Skeletal muscle tissue (tissue), 4 donors: Measurements from ENCODE around the gene RHOJ. TPM values are rescaled to one million over a fixed set of nuclear protein-coding genes. Genes with fewer than 3 reads are reported as not detected.

Experiments used
- H3K27ac ChIP-seq: one replicate; pipeline ENCODE4 v1.7.0; 2013; ENCODE audit warnings: mild to moderate bottlenecking, low read depth, low read length, inconsistent platforms
- H3K27me3 ChIP-seq, 3 donors: one replicate each; pipeline ENCODE4 v1.7.0; 2013; ENCODE audit warnings: low read length in 3 of 3; ENCODE audit not compliant: control insufficient read depth in 3 of 3, insufficient read depth in 3 of 3
- H3K36me3 ChIP-seq, 3 donors: one replicate each; pipeline ENCODE4 v1.7.0; 2013; ENCODE audit warnings: low read length in 3 of 3; ENCODE audit not compliant: control insufficient read depth in 3 of 3, insufficient read depth in 3 of 3
- H3K4me1 ChIP-seq, 3 donors: one replicate each; pipeline ENCODE4 v1.7.0; 2013; ENCODE audit warnings: low read length in 3 of 3, mild to moderate bottlenecking in 3 of 3; ENCODE audit not compliant: control insufficient read depth in 3 of 3, insufficient read depth in 3 of 3
- H3K4me3 ChIP-seq, 3 donors: one replicate each; pipeline ENCODE4 v1.7.0; 2013; ENCODE audit warnings: low read length in 3 of 3
- H3K9ac ChIP-seq, 3 donors: one replicate each; pipeline ENCODE4 v1.7.0; 2013; ENCODE audit warnings: low read length in 3 of 3, mild to moderate bottlenecking in 3 of 3, moderate library complexity in 2 of 3, low read depth in 1 of 3
- H3K9me3 ChIP-seq, 3 donors: one replicate each; pipeline ENCODE4 v1.7.0; 2013; ENCODE audit warnings: low read length in 3 of 3; ENCODE audit not compliant: control insufficient read depth in 3 of 3
- total RNA-seq: library from RNA; depleted of rRNA; stranded (reverse); fragments of >200 nt; gene quantifications from one replicate; pipeline ENCODE4 v1.2.3, GENCODE V29; 2014
- donor health status: Osteomylitis.

RHOJ gene
- total RNA-seq, 1 donor from 2014 or later: 7.3 TPM

GRCh38 chr14:63288853-63289252, 84.6 kb downstream of the RHOJ start:
- H3K36me3 ChIP-seq: peaks cover 3 to 10% (median 4%) of the 10 kb centered on the region in 3 donors
- no peaks in the 10 kb centered on the region for H3K4me1 ChIP-seq
- no peak overlapping the region for H3K27ac ChIP-seq

DNA sequence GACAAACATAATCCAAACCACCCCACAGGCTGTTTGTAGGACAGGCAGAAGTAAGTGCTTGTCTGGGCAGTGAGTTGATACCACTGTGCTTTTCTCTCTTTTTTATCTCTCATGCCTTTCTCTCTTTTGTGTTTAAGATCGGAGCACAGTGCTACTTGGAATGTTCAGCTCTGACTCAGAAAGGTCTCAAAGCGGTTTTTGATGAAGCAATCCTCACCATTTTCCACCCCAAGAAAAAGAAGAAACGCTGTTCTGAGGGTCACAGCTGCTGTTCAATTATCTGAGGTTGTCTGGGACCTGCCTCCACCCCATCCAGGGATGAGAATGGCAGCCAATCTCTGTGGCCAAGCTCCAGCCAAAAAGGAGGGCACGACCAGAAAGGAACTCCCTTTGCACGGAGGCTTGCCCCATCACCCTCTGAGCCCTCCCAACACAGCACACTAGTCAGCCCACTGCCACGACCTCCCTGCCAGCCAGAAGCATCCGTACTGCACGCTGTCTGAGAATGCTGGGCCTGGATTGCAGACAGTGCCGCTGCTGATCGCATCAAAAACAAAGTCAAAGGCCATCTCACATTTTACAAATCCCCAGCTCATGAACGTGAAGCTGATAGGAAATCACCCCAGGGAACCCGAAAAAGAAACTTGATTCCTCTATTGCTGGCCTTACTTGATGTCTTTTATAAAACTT, 86.6 kb downstream of the RHOJ start:
- Histone ChIP-seq H3K27me3 (no peaks in the 10 kb centered on the region), H3K9ac (no peak overlapping the region), H3K27ac (no peak overlapping the region), H3K36me3 (peaks cover 3 to 10% (median 4%) of the 10 kb centered on the region in 3 donors), H3K9me3 (no peaks in the 10 kb centered on the region), H3K4me3 (no peak overlapping the region), H3K4me1 (no peaks in the 10 kb centered on the region)

More at GRCh38 chr14:63288853-63289252, 84.6 kb downstream of the RHOJ start:
- Histone ChIP-seq H3K9ac (no peak overlapping the region), H3K9me3 (no peaks in the 10 kb centered on the region), H3K27me3 (no peaks in the 10 kb centered on the region), H3K4me3 (no peak overlapping the region)

GRCh38 chr14:63292805-63293204, 88.6 kb downstream of the RHOJ start:
- H3K36me3 ChIP-seq: peaks cover 2 to 8% (median 3%) of the 10 kb centered on the region in 3 donors
- no peaks in the 10 kb centered on the region for H3K27me3 ChIP-seq
- H3K4me1 ChIP-seq: peaks cover 0 to 3% (median 0%) of the 10 kb centered on the region in 3 donors
- H3K4me3 ChIP-seq: no peak overlapping the region
- H3K9me3 ChIP-seq: no peaks in the 10 kb centered on the region
- no peak overlapping the region for H3K27ac ChIP-seq
- no peak overlapping the region for H3K9ac ChIP-seq

DNA sequence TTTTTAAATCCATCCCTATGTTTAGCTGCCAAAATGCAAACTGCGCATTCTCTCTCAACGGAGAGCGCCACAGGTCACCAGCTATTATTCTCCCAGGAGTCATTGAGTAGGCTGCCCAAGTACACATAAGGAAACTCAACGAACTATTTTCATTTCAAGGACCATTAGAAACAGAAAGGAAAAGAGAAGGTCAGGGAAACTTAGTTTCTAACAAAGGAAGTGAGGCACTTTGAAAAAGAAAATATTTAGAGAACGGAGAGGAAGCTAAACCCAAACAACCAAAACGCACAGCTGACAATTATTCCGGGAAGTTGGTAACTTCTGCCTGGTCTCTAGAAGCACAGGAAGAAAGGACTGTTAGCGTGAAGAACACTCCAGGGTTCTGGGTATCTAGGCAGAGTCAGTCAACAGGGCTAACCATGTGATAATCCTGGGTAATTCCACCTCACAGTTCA, 91.0 kb downstream of the RHOJ start:
- Histone ChIP-seq H3K4me1 (peaks cover 0 to 3% (median 0%) of the 10 kb centered on the region in 3 donors), H3K4me3 (peak overlapping the region in 1 of 3 donors; percentile 45), H3K27me3 (no peaks in the 10 kb centered on the region), H3K36me3 (peaks cover 2 to 5% (median 3%) of the 10 kb centered on the region in 3 donors), H3K9me3 (no peaks in the 10 kb centered on the region), H3K27ac (peak overlapping the region; percentile 66), H3K9ac (no peak overlapping the region)

DNA sequence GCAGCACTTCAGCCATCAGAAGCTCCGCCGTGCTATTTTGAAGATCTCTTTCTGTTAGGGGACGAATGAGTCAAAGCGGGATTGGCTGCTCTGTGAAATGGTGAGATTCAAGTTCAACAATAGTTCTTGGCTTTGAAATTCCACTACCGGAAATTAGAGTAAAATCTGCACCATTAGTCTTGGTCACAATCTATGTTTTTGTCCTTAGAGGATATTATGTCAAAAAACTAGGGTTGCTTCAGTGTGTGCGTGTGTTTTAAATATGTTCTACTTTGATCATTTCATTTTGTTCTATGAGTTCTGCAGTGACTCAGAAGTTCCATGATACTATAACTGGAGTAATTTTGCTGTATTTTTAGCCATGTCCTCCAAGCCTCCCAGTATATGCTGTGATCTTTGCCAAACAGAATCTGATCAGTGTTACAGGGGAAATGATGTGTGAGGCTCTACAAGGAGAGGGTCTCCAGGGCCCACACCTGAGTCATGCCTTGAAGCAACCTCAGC, 91.9 kb downstream of the RHOJ start:
- Histone ChIP-seq H3K27me3 (no peaks in the 10 kb centered on the region), H3K27ac (peak overlapping the region; percentile 66), H3K9me3 (no peaks in the 10 kb centered on the region), H3K9ac (no peak overlapping the region), H3K4me3 (peak overlapping the region in 2 of 3 donors; percentile 38 to 45), H3K4me1 (peaks cover 0 to 3% (median 0%) of the 10 kb centered on the region in 3 donors), H3K36me3 (peaks cover 0 to 5% (median 0%) of the 10 kb centered on the region in 3 donors)

DNA sequence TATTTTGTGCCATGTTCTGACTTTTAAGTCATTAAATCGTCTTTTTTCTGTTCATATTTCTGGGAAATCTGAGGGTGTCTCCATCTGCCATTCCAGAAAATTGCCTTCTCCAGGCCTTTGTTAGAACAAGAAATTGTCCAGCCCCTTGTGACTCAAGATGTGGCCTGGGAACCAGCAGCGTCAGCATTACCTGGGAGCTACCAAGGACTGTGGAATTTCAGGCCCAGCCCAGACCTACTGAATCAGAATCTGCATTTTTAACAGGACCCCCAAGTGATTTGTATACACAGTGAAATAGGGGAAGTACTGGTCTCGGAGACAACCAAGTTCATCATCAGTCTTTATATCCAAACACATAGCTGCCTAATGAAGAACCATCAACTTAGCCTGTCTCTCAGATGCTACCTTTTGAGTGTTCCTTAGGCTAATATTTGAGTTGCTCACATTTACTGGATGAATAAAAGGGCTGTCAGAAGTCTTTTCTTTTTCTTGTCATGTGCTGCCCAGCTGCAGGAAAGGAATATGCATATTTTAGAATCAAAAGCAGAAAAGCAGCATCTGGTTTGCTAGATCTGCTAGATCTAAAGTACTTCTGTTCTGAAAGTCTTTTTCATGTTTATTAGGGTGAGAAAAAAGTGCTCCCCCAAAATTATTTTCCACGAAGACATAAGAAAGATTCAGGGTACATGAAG, 93.3 kb downstream of the RHOJ start:
- H3K9me3 ChIP-seq: no peaks in the 10 kb centered on the region
- no peak overlapping the region for H3K4me3 ChIP-seq
- H3K9ac ChIP-seq: no peak overlapping the region
- no peaks in the 10 kb centered on the region for H3K27me3 ChIP-seq
- H3K27ac ChIP-seq: no peak overlapping the region
- peaks cover 0 to 3% (median 0%) of the 10 kb centered on the region in 3 donors for H3K36me3 ChIP-seq
- peaks cover 0 to 3% (median 2%) of the 10 kb centered on the region in 3 donors for H3K4me1 ChIP-seq

GRCh38 chr14:63299351-63300110, 95.3 kb downstream of the RHOJ start:
- Histone ChIP-seq H3K27me3 (no peaks in the 10 kb centered on the region), H3K4me3 (no peak overlapping the region), H3K27ac (no peak overlapping the region), H3K4me1 (peaks cover 0 to 3% (median 2%) of the 10 kb centered on the region in 3 donors), H3K9me3 (no peaks in the 10 kb centered on the region), H3K36me3 (no peaks in the 10 kb centered on the region), H3K9ac (no peak overlapping the region)

GRCh38 chr14:63300854-63301253, 96.6 kb downstream of the RHOJ start:
- Histone ChIP-seq H3K27ac (no peak overlapping the region), H3K27me3 (no peaks in the 10 kb centered on the region), H3K36me3 (no peaks in the 10 kb centered on the region), H3K9me3 (no peaks in the 10 kb centered on the region), H3K9ac (no peak overlapping the region), H3K4me1 (peaks cover 0 to 3% (median 2%) of the 10 kb centered on the region in 3 donors), H3K4me3 (no peak overlapping the region)

- Histone ChIP-seq H3K4me1 (peaks cover 0 to 2% (median 0%) of the 10 kb centered on the region in 3 donors), H3K4me3 (no peak overlapping the region), H3K9ac (no peak overlapping the region), H3K9me3 (no peaks in the 10 kb centered on the region), H3K27ac (no peak overlapping the region), H3K36me3 (no peaks in the 10 kb centered on the region), H3K27me3 (no peaks in the 10 kb centered on the region)
Measured at GRCh38 chr14:63301891-63302534, 97.8 kb downstream of the RHOJ start.
